Cardiac muscle cell (in vitro differentiated cells and primary cell): Measurements from ENCODE around the gene YWHAG. TPM values are rescaled to one million over a fixed set of nuclear protein-coding genes. Genes with fewer than 3 reads are reported as not detected.
A peak's percentile ranks its signal among the peaks of the same experiment; 100 is the strongest.
"Not testable (repeated sequence)": the region's sequence is repeated elsewhere in the genome, so short reads cannot be mapped to it uniquely, and the experiment has no call there.

ENCODE experiments used
- DNase-seq, 2 donors: peaks; one replicate each; pipeline versions ENCODE4 v3.0.0 to v3.0.0-alpha.2; 2010 to 2017; ENCODE audit warnings: low read depth in 1 of 2, low spot score in 1 of 2
- H3K27ac ChIP-seq: fragments of 200-600 bp; sonication (generic); 2 replicates; pipeline ENCODE4 v1.5.1; 2016
- H3K27me3 ChIP-seq: fragments of 200-600 bp; sonication (generic); 2 replicates; pipeline ENCODE4 v1.6.0; 2016; ENCODE audit warnings: control low read depth
- H3K36me3 ChIP-seq: fragments of 200-600 bp; sonication (generic); 2 replicates; pipeline ENCODE4 v1.5.1; 2016; ENCODE audit warnings: control low read depth
- H3K4me1 ChIP-seq: fragments of 200-600 bp; sonication (generic); 2 replicates; pipeline ENCODE4 v1.8.1; 2017; ENCODE audit warnings: low read depth, mild to moderate bottlenecking, mixed run types
- H3K4me3 ChIP-seq: fragments of 200-600 bp; sonication (generic); 2 replicates; pipeline ENCODE4 v1.5.1; 2016; ENCODE audit warnings: mild to moderate bottlenecking
- H3K9me3 ChIP-seq: fragments of 200-600 bp; sonication (generic); 2 replicates; pipeline ENCODE4 v1.5.1; 2017; ENCODE audit warnings: low read depth, mild to moderate bottlenecking, control low read depth
- polyA plus RNA-seq: library from polyadenylated mRNA; unstranded; fragments of >200 nt; fragmentation: Nextera tagmentation; extraction: Ambion mirVana; gene quantifications from 2 replicates; pipeline ENCODE4 v1.2.1, GENCODE V29; 2016
- total RNA-seq: library from RNA; depleted of rRNA; stranded (reverse); fragments of >200 nt; gene quantifications from 2 replicates; pipeline ENCODE4 v1.2.3, GENCODE V29; 2016
- TF ChIP-seq, protein P1 (sequence below): IDR thresholded peaks from 2 replicates; pipeline ENCODE4 v1.5.1; 2012; ENCODE audit warnings: low read depth, mild to moderate bottlenecking, low read length

The YWHAG gene
- total and polyA plus RNA-seq, 2 experiments from 2014 or later, result 25.0 to 97.9 TPM

DNA sequence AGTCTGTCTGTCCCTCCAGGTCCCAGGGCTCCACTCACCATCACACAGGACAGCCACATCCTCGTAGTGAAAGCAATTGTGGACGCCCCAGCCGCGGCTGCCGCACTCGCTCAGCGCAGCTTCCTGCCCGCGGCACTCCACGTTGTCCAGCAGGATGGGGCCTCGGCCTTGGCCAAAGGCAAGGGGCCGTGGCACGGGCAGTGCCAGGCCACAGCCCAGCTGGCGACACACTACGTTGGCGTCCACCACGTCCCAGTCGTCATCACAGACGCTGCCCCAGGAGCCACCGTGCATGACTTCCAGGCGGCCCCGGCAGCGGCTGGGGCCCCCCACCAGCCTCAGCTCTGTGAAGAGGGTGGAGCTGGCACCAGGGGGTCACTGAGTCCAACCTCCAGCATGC, 41.5 kb upstream of the YWHAG start:
- no peak overlapping the region for H3K27ac ChIP-seq
- H3K27me3 ChIP-seq, result no peaks in the 10 kb centered on the region
- TF ChIP-seq, protein P1, sequence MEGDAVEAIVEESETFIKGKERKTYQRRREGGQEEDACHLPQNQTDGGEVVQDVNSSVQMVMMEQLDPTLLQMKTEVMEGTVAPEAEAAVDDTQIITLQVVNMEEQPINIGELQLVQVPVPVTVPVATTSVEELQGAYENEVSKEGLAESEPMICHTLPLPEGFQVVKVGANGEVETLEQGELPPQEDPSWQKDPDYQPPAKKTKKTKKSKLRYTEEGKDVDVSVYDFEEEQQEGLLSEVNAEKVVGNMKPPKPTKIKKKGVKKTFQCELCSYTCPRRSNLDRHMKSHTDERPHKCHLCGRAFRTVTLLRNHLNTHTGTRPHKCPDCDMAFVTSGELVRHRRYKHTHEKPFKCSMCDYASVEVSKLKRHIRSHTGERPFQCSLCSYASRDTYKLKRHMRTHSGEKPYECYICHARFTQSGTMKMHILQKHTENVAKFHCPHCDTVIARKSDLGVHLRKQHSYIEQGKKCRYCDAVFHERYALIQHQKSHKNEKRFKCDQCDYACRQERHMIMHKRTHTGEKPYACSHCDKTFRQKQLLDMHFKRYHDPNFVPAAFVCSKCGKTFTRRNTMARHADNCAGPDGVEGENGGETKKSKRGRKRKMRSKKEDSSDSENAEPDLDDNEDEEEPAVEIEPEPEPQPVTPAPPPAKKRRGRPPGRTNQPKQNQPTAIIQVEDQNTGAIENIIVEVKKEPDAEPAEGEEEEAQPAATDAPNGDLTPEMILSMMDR, result no peak
- H3K36me3 ChIP-seq, result no peaks in the 10 kb centered on the region
- no peaks in the 10 kb centered on the region for H3K4me1 ChIP-seq
- no peaks in the 10 kb centered on the region for H3K9me3 ChIP-seq
- DNase-seq, result no peak
- H3K4me3 ChIP-seq, result no peak overlapping the region

DNA sequence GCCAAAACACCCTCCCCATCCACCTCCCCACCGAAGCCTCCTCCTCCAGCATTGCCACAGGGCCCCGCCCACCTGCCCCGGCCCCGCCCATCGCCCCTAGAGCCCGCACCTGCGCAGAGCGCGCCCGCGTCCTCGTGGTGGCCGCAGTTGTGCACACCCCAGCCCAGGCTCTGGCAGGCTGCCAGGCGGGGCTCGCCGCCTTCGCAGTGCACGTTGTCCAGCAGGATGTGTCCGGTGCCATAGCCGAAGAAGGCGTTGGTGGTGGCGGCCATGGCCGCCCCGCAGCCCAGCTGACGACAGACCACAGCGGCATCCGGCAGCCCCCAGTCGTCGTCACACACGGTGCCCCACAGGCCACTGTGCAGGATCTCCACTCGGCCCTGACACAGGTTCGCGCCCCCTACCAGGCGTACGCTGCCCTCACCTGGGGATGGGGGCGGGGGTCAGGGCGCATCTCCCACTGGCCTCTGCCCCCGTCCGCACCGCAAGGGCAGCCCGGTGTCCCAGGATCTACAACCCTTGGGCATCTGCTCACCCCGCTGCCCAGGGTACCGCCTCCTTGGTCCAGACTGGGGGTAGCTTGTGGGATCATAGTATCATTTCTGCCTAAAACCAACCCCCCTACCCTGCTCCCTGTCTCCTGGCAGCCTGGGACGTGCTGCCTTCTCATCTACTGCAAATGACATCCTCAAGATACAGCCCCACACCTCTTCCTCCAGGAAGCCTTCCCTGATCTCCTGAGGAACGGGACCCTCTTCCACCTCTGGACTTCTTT, 38.8 kb upstream of the YWHAG start:
- Histone ChIP-seq H3K36me3 (no peaks in the 10 kb centered on the region), H3K27ac (no peak overlapping the region), H3K9me3 (no peaks in the 10 kb centered on the region), H3K27me3 (no peaks in the 10 kb centered on the region), H3K4me3 (no peak overlapping the region), H3K4me1 (no peaks in the 10 kb centered on the region)
- DNase-seq, result peak; percentile 47 to 78
- TF ChIP-seq, protein P1, result no peak

DNA sequence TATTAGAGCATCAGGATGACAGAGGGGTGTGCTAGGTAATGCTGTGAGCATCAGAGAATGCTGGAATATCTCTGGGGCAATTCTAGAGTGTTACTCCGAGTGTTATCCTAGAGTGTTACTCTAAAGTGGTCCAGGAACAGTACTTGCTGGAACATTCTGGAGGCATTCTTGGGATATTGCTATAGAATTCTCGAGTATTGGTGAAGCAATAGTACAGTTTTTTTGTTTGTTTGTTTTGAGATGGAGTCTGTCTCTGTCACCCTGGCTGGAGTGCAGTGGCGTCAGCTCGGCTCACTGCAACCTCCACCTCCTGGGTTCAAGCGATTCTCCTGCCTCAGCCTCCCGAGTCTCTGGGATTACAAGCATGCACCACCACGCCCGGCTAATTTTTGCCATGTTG, 38.1 kb upstream of the YWHAG start:
- no peak for DNase-seq
- H3K4me3 ChIP-seq, result no peak overlapping the region
- no peaks in the 10 kb centered on the region for H3K36me3 ChIP-seq
- TF ChIP-seq, protein P1, result no peak
- no peaks in the 10 kb centered on the region for H3K27me3 ChIP-seq
- no peaks in the 10 kb centered on the region for H3K4me1 ChIP-seq
- no peaks in the 10 kb centered on the region for H3K9me3 ChIP-seq
- H3K27ac ChIP-seq, result no peak overlapping the region

DNA sequence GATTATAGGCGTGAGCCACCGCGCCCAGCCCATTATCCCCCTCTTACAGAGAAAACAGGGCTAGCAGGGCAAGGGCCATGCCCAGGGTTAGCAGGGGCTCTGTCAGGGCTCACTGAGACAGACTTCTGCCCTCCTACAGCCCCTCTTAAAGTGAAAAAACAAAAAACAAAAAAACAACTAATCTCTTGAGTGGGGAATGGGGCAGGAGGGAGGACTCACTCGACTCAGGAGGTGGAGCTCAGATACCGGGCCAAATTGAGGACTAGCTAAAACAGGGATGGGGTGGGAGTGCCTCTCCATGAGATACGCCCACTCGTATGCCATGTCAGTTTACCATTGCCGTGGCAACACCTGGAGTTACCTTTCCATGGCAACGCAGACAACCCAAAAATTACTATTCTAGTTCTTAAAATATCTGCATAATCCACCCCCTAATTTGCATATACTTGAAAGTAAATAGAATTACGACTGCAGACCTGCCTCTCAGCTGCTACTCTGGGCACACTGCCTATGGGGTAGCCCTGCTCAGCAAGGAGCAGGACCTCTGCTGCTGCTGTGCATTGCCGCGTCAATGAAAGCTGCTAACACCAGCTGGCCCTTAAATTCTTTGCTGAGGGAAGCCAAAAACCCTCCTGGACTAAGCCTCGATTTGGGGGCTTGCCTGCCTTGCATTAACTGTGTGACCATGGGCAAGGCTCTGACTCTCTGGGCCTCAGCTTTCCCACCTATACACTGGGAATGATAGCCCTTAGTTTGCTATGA, 37.4 kb upstream of the YWHAG start:
- Histone ChIP-seq H3K27ac (no peak overlapping the region), H3K4me3 (no peak overlapping the region), H3K4me1 (no peaks in the 10 kb centered on the region), H3K27me3 (no peaks in the 10 kb centered on the region), H3K36me3 (no peaks in the 10 kb centered on the region), H3K9me3 (no peaks in the 10 kb centered on the region)
- no peak for DNase-seq
- TF ChIP-seq, protein P1, result no peak

- H3K36me3 ChIP-seq, H3K4me1 ChIP-seq, H3K9me3 ChIP-seq, H3K4me3 ChIP-seq, H3K27me3 ChIP-seq, H3K27ac ChIP-seq, DNase-seq: not testable (repeated sequence)
Measured at GRCh38 chr7:76395605-76395964, 36.8 kb upstream of the YWHAG start.

DNA sequence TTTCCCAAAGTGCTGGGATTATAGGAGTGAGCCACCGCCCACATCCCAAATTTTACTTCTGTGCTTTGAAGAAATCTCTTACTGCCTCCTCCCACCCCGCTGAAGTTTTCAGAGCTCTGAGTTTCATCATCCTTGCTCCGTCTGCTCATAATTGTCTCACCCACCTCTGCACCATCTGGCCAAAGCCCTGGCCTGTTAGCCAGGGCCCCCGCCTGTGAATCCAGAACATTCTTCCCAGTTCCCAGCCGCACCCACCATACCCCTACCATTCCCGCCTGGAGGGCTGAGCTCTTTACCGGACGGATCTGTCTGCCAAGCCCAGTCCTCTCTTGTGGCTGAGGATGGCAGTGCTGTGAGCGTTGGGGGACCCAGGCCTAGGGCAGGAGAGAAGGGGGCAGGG, 36.2 kb upstream of the YWHAG start:
- Histone ChIP-seq H3K4me3 (no peak overlapping the region), H3K27ac (no peak overlapping the region), H3K27me3 (no peaks in the 10 kb centered on the region)

More for the DNA sequence above, 36.2 kb upstream of the YWHAG start:
- no peaks in the 10 kb centered on the region for H3K36me3 ChIP-seq
- H3K4me1 ChIP-seq, result no peaks in the 10 kb centered on the region
- no peaks in the 10 kb centered on the region for H3K9me3 ChIP-seq
- TF ChIP-seq, protein P1, result no peak
- DNase-seq, result no peak
